K562 (cell line): ENCODE measurements around the gene SACM1L. TPM values are rescaled to one million over a fixed set of nuclear protein-coding genes. Genes with fewer than 3 reads are reported as not detected.

ENCODE experiments used
- ATAC-seq: fragments of 200-7000 bp; cut with Tn5 transposase; 3 replicates; pipeline ENCODE4 v1.9.1; 2020; ENCODE audit warnings: moderate library complexity
- BruUV-seq: library from RNA; stranded (reverse); fragments of 400-500 nt; replicated peaks from 2 replicates; lab custom pipeline; 2021; lab: Mats Ljungman, UMichigan
- CTCF ChIA-PET: fragments of 300-600 bp; formaldehyde crosslinking; extraction: SDS; loops from one replicate; lab custom pipeline; 2021; ENCODE audit warnings: low intra/inter-chr PET ratio; lab: Yijun Ruan, JAX
- POLR2A ChIA-PET: fragments of 300-600, 350-650 bp; sonication (Branson Sonifier 250); formaldehyde crosslinking; extraction: SDS; loops from one replicate; lab custom pipeline; 2021; ENCODE audit warnings: antibody characterized with exemption, inconsistent platforms; lab: Yijun Ruan, JAX
- DNase-seq, 4 experiments: peaks; one replicate each; pipeline versions ENCODE4 v3.0.0 to v3.0.0-alpha.2; 2011 to 2018; ENCODE audit warnings: low spot score in 3 of 4, mixed read lengths in 3 of 4; ENCODE audit errors: extremely low read depth in 1 of 4
- FAIRE-seq: peaks from 2 replicates; lab custom pipeline; 2011; peaks lifted over from hg19 to GRCh38; lab: Jason Lieb, UNC
- H2AFZ ChIP-seq: 2 replicates; pipeline ENCODE4 v1.6.0; 2011; ENCODE audit warnings: low read depth, low read length, control low read depth, inconsistent platforms
- H3K27ac ChIP-seq: fragments of 200-600 bp; 3 replicates; pipeline ENCODE4 v1.8.0; 2011; ENCODE audit warnings: low read depth, mild to moderate bottlenecking, control low read depth, inconsistent platforms, low read length, moderate library complexity, mixed read lengths; ENCODE audit errors: extremely low read depth
- H3K27me3 ChIP-seq, 2 experiments: fragments of 300-600 bp in 1 of 2; 2 replicates in 1 of 2; 3 replicates in 1 of 2; pipeline versions ENCODE4 v1.6.0 to v1.8.0; 2011; ENCODE audit warnings: inconsistent platforms in 2 of 2, low read length in 2 of 2, mild to moderate bottlenecking in 1 of 2, mixed read lengths in 1 of 2, moderate library complexity in 1 of 2; ENCODE audit not compliant: control insufficient read depth in 2 of 2, insufficient read depth in 2 of 2
- H3K36me3 ChIP-seq: fragments of 300-600 bp; 3 replicates; pipeline ENCODE4 v1.8.0; 2011; ENCODE audit warnings: mild to moderate bottlenecking, low read length, inconsistent platforms; ENCODE audit not compliant: control insufficient read depth, insufficient read depth
- H3K4me1 ChIP-seq, 2 experiments: fragments of 200-600 bp in 1 of 2; replicated peaks in 1 of 2; 2 replicates in 1 of 2; 3 replicates in 1 of 2; pipeline versions ENCODE4 v1.5.1 to v1.8.0; 2011; ENCODE audit warnings: inconsistent platforms in 2 of 2, low read length in 2 of 2, mild to moderate bottlenecking in 1 of 2, mixed read lengths in 1 of 2, moderate library complexity in 1 of 2; ENCODE audit not compliant: control insufficient read depth in 2 of 2, insufficient read depth in 2 of 2
- H3K4me2 ChIP-seq: 2 replicates; pipeline ENCODE4 v1.6.1; 2011; ENCODE audit warnings: low read length, control low read depth, inconsistent platforms, mixed read lengths; ENCODE audit not compliant: insufficient read depth
- H3K4me3 ChIP-seq: fragments of 200-600 bp; sonication (generic), shearing (Covaris generic); 2 replicates; pipeline ENCODE4 v1.5.1; 2016; ENCODE audit warnings: control low read depth, inconsistent platforms
- H3K79me2 ChIP-seq: fragments of 200-600 bp; 3 replicates; pipeline ENCODE4 v1.8.0; 2011; ENCODE audit warnings: low read length, inconsistent platforms; ENCODE audit not compliant: control insufficient read depth, insufficient read depth
- H3K9ac ChIP-seq, 2 experiments: 2 replicates each; pipeline versions ENCODE4 v1.6.0 to v1.6.1; 2011; ENCODE audit warnings: low read depth in 2 of 2, low read length in 2 of 2, control low read depth in 1 of 2, inconsistent platforms in 1 of 2, mild to moderate bottlenecking in 1 of 2, mixed read lengths in 1 of 2; ENCODE audit not compliant: insufficient read depth in 1 of 2
- H3K9me1 ChIP-seq: one replicate; pipeline ENCODE4 v1.6.0; 2011; ENCODE audit warnings: inconsistent platforms, mild to moderate bottlenecking, low read length, moderate library complexity; ENCODE audit not compliant: control insufficient read depth, insufficient read depth
- H3K9me3 ChIP-seq: replicated peaks from 2 replicates; pipeline ENCODE4 v1.5.1; 2011; ENCODE audit warnings: low read depth, low read length, inconsistent platforms; ENCODE audit not compliant: control insufficient read depth, insufficient read depth
- H4K20me1 ChIP-seq: replicated peaks from 2 replicates; pipeline ENCODE4 v1.6.1; 2011; ENCODE audit warnings: low read length, inconsistent platforms, mixed read lengths; ENCODE audit not compliant: control insufficient read depth, insufficient read depth
- CBFB ChIP-seq: sonication (generic); formaldehyde crosslinking; IDR thresholded peaks from 2 replicates; pipeline ENCODE4 v1.4.0; 2020; ENCODE audit warnings: mild to moderate bottlenecking, missing genetic modification reagents
- HMBOX1 ChIP-seq: sonication (generic); IDR thresholded peaks from 2 replicates; pipeline ENCODE4 v1.6.1; 2016
- MYC ChIP-seq, 2 experiments: fragments of 250-450 bp in 1 of 2; sonication (Bioruptor Pico) in 1 of 2; IDR thresholded peaks; 2 replicates each; pipeline versions ENCODE4 v1.5.1 to v1.6.1; 2012 to 2021; ENCODE audit warnings: low read depth in 2 of 2, borderline replicate concordance in 1 of 2, improper control_type of control experiment in 1 of 2, low read length in 1 of 2, mild to moderate bottlenecking in 1 of 2, moderate library complexity in 1 of 2
- ZKSCAN3 ChIP-seq: fragments of 250-450 bp; sonication (Bioruptor Pico); IDR thresholded peaks from 2 replicates; pipeline ENCODE4 v1.4.0; 2020
- ZNF586 ChIP-seq: fragments of 450-650 bp; formaldehyde crosslinking; conservative IDR thresholded peaks from 2 replicates; pipeline ENCODE4 v1.4.0; 2020; ENCODE audit warnings: mild to moderate bottlenecking, moderate library complexity
- WGBS: fragments of 100-300 bp; shearing (Covaris generic); methylation state at CpG from one replicate; pipeline ENCODE4 v1.1.6; 2016; ENCODE audit warnings: low coverage, mixed read lengths; ENCODE audit not compliant: insufficient coverage; ENCODE audit errors: missing lambda C conversion rate; 5-methylcytosine and 5-hydroxymethylcytosine counted together
- in situ Hi-C: fragments of 300-500 bp; cut with MboI; formaldehyde crosslinking; loops from 4 replicates; pipeline ENCODE4 v1.15.0; 2018; ENCODE audit warnings: inconsistent platforms, mixed read lengths
- intact Hi-C: fragments of 100-400 bp; cut with micrococcal nuclease; formaldehyde crosslinking; loops from 2 replicates; pipeline ENCODE4 v1.14.2; 2022
- polyA plus RNA-seq, 8 experiments: library from polyadenylated mRNA; depleted of rRNA in 4 of 8; stranded (reverse) in 5 of 8; unstranded in 3 of 8; fragments of >200 nt; fragmentation: Nextera tagmentation in 2 of 8; fragmentation: Illumina TruSeq in 1 of 8; extraction: Ambion mirVana in 2 of 8; extraction: Trizol in 1 of 8; gene quantifications; 2 replicates each; pipeline versions ENCODE4 v1.2.1 to v1.2.3, GENCODE V29; 2011 to 2014; ENCODE audit warnings: inconsistent platforms in 1 of 8, missing spikeins in 1 of 8
- total RNA-seq, 7 experiments: library from RNA; depleted of rRNA in 6 of 7; stranded (reverse); fragments of >200 nt in 6 of 7; fragmentation: Illumina TruSeq in 2 of 7; extraction: Trizol in 2 of 7; gene quantifications; 2 replicates each; pipeline versions ENCODE4 v1.2.1 to v1.2.3, GENCODE V29; 2011 to 2021; ENCODE audit warnings: low replicate concordance in 1 of 7

Gene SACM1L
- total and polyA plus RNA-seq, 9 of the 15 experiments (the other 6 are each of a cell fraction or from before 2014, with no cell fraction given), result 25.7 to 67.2 (median 40.3) TPM

- DNase-seq (no peak), FAIRE-seq (no peak), ATAC-seq (no peak)
- TF ChIP-seq ZKSCAN3 (no peak), CBFB (CRISPR knock-in tag) (0 out of 2 replicates have a peak, but pooled peaks have one; percentile 37)
- Histone ChIP-seq H2AFZ (no peak overlapping the region), H3K4me3 (no peak overlapping the region), H3K9me1 (no peaks in the 10 kb centered on the region), H3K36me3 (peaks cover 26% of the 10 kb centered on the region; the same call in 2 of the 3 replicates), H3K4me1 (peaks cover 8 to 23% of the 10 kb centered on the region in 2 experiments), H3K4me2 (no peak overlapping the region), H3K27ac (no peak overlapping the region), H3K9ac (peak overlapping the region in 1 of 2 experiments; percentile 27; a peak in 1 of 4 replicates), H3K27me3 (no peaks in the 10 kb centered on the region), H4K20me1 (no peaks in the 10 kb centered on the region), H3K79me2 (peaks cover 24% of the 10 kb centered on the region), H3K9me3 (no peaks in the 10 kb centered on the region)
- ChIA-PET CTCF (no interaction called here), POLR2A (interaction anchor here (1.2 kb wide), 1 partner anchor 11 kb away, joined by 3 read pairs; no protein-coding TSS in a partner anchor)
- in situ Hi-C loops (no loop called here), intact Hi-C loops (loop anchor here (5.0 kb wide), 1 partner anchor 50 kb away; the partner anchor contains the start of gene LIMD1)
- no TSS peak for BruUV-seq
- WGBS, result 66% methylated on average over 6 of the region's 6 CpGs
Measured at GRCh38 chr3:45642731-45643152, 46.5 kb upstream of the SACM1L start.

GRCh38 chr3:45644063-45644790 lies 45.0 kb upstream of the SACM1L start:
- no peaks in the 10 kb centered on the region for H4K20me1 ChIP-seq
- no peaks in the 10 kb centered on the region for H3K9me1 ChIP-seq
- no peaks in the 10 kb centered on the region for H3K27me3 ChIP-seq
- no peak overlapping the region for H3K4me2 ChIP-seq
- CTCF ChIA-PET, result no interaction called here
- no TSS peak for BruUV-seq
- POLR2A ChIA-PET, result interaction anchor here (1.0 to 1.4 kb wide), 5 partner anchors 9 to 13 kb away, joined by 3 to 6 read pairs (median 4); no protein-coding TSS in a partner anchor
- DNase-seq (no peak), ATAC-seq (no peak), FAIRE-seq (no peak)
- H3K27ac ChIP-seq, result no peak overlapping the region
- no peak overlapping the region for H3K4me3 ChIP-seq
- in situ Hi-C loops, result no loop called here
- H2AFZ ChIP-seq, result no peak overlapping the region
- peaks cover 8 to 23% of the 10 kb centered on the region in 2 experiments for H3K4me1 ChIP-seq
- no peaks in the 10 kb centered on the region for H3K9me3 ChIP-seq
- H3K36me3 ChIP-seq, result peaks cover 17% of the 10 kb centered on the region; the same call in 2 of the 3 replicates
- intact Hi-C loops, result loop anchor here (5.0 kb wide), 1 partner anchor 52 kb away; the partner anchor contains the start of gene LIMD1
- H3K9ac ChIP-seq, result peak overlapping the region in 1 of 2 experiments; percentile 49; a peak in 1 of 4 replicates
- WGBS, result 59% methylated on average over 11 of the region's 11 CpGs
- TF ChIP-seq ZNF586 (CRISPR knock-in tag) (no peak), MYC (IDR thresholded peaks at IDR 0.05; ENCODE audit: low read depth, low read length) (no peak), MYC (CRISPR knock-in tag; IDR thresholded peaks at IDR 0.05; ENCODE audit: borderline replicate concordance, low read depth) (no peak), HMBOX1 (0 out of 2 replicates have a peak, but pooled peaks have one; percentile 22)
- TF ChIP-seq, all 486 proteins: peak for 1
- peaks cover 19% of the 10 kb centered on the region for H3K79me2 ChIP-seq
